Loucy (cell line): Measurements from ENCODE around the gene RXRA.
A peak's percentile ranks its signal among the peaks of the same experiment; 100 is the strongest.

Experiments
- H2AFZ ChIP-seq: fragments of 200-600 bp; sonication (generic); 2 replicates; pipeline ENCODE4 v1.6.0; 2016; ENCODE audit warnings: antibody characterized with exemption, mild to moderate bottlenecking, low read length, moderate library complexity
- H3F3A ChIP-seq: fragments of 200-600 bp; 2 replicates; pipeline ENCODE4 v1.6.0; 2016; ENCODE audit warnings: antibody characterized with exemption, low read depth, mild to moderate bottlenecking
- H3K27me3 ChIP-seq: fragments of 200-600 bp; sonication (generic); 2 replicates; pipeline ENCODE4 v1.6.1; 2014; ENCODE audit warnings: low read length, mild to moderate bottlenecking; ENCODE audit not compliant: insufficient read depth, poor library complexity, severe bottlenecking
- H3K36me3 ChIP-seq: fragments of 200-600 bp; sonication (generic); 2 replicates; pipeline ENCODE4 v1.6.1; 2016; ENCODE audit warnings: low read length; ENCODE audit not compliant: insufficient read depth
- H3K4me1 ChIP-seq: fragments of 200-600 bp; sonication (generic); 2 replicates; pipeline ENCODE4 v1.5.1; 2014; ENCODE audit warnings: low read length, mild to moderate bottlenecking; ENCODE audit not compliant: insufficient read depth, poor library complexity, severe bottlenecking
- H3K4me2 ChIP-seq: fragments of 200-600 bp; sonication (generic); 2 replicates; pipeline ENCODE4 v1.6.0; 2014; ENCODE audit warnings: antibody characterized with exemption, low read length, low read depth, mild to moderate bottlenecking; ENCODE audit not compliant: poor library complexity, severe bottlenecking
- H3K4me3 ChIP-seq: fragments of 200-600 bp; sonication (generic); 2 replicates; pipeline ENCODE4 v1.5.1; 2014; ENCODE audit warnings: low read length, mild to moderate bottlenecking, mixed read lengths; ENCODE audit not compliant: poor library complexity, severe bottlenecking
- H3K79me2 ChIP-seq: fragments of 200-600 bp; sonication (generic); 2 replicates; pipeline ENCODE4 v1.6.1; 2014; ENCODE audit warnings: low read length; ENCODE audit not compliant: insufficient read depth
- H3K9ac ChIP-seq: fragments of 200-600 bp; sonication (generic); 2 replicates; pipeline ENCODE4 v1.6.0; 2014; ENCODE audit warnings: mild to moderate bottlenecking, low read depth, low read length, moderate library complexity; ENCODE audit not compliant: poor library complexity, severe bottlenecking
- H3K9me2 ChIP-seq: fragments of 200-600 bp; sonication (generic); replicated peaks from 2 replicates; pipeline ENCODE4 v1.6.1; 2016; ENCODE audit warnings: low read depth, low read length, mixed read lengths
- H3K9me3 ChIP-seq: fragments of 200-600 bp; sonication (generic); 2 replicates; pipeline ENCODE4 v1.6.1; 2014; ENCODE audit warnings: mild to moderate bottlenecking, antibody characterized with exemption, low read length, low read depth; ENCODE audit not compliant: insufficient read depth
- H4K20me1 ChIP-seq: fragments of 200-600 bp; sonication (generic); 2 replicates; pipeline ENCODE4 v1.6.0; 2014; ENCODE audit warnings: antibody characterized with exemption, low read length, mild to moderate bottlenecking; ENCODE audit not compliant: insufficient read depth, poor library complexity, severe bottlenecking
- CTCF ChIP-seq: fragments of 200-600 bp; sonication (generic); conservative IDR thresholded peaks from 2 replicates; pipeline ENCODE4 v1.5.1; 2014; ENCODE audit warnings: mild to moderate bottlenecking, antibody characterized with exemption, low read length
- EZH2phosphoT487 ChIP-seq: fragments of 200-600 bp; IDR thresholded peaks from 2 replicates; pipeline ENCODE4 v1.6.1; 2018; ENCODE audit warnings: antibody characterized with exemption, mild to moderate bottlenecking, moderate library complexity, borderline replicate concordance

Gene RXRA

GRCh38 chr9:134381671-134382516 is 55.6 kb downstream of the RXRA start:
- H3K27me3 ChIP-seq, result no peaks in the 10 kb centered on the region
- H3K9me2 ChIP-seq, result no peaks in the 10 kb centered on the region
- H3K9ac ChIP-seq, result peak overlapping the region; percentile 84
- H4K20me1 ChIP-seq, result peaks cover 18% of the 10 kb centered on the region
- peak overlapping the region; percentile 96 for H3K4me2 ChIP-seq
- peaks cover 77% of the 10 kb centered on the region for H3K4me1 ChIP-seq
- no peaks in the 10 kb centered on the region for H3K9me3 ChIP-seq
- H3K36me3 ChIP-seq, result no peaks in the 10 kb centered on the region
- TF ChIP-seq EZH2phosphoT487, result no peak
- peak; percentile 91 for TF ChIP-seq CTCF
- H2AFZ ChIP-seq, result no peak overlapping the region
- H3K4me3 ChIP-seq, result peak overlapping the region; percentile 81
- H3K79me2 ChIP-seq, result peaks cover 92% of the 10 kb centered on the region
- no peaks in the 10 kb centered on the region for H3F3A ChIP-seq

GRCh38 chr9:134382733-134383132 is 56.5 kb downstream of the RXRA start:
- Histone ChIP-seq H3K9ac (peak overlapping the region; percentile 84), H3K4me2 (peak overlapping the region; percentile 96), H3F3A (no peaks in the 10 kb centered on the region), H4K20me1 (peaks cover 22% of the 10 kb centered on the region), H2AFZ (no peak overlapping the region), H3K36me3 (no peaks in the 10 kb centered on the region), H3K27me3 (no peaks in the 10 kb centered on the region), H3K4me1 (peaks cover 83% of the 10 kb centered on the region), H3K79me2 (peaks cover 93% of the 10 kb centered on the region), H3K9me2 (no peaks in the 10 kb centered on the region), H3K4me3 (peak overlapping the region; percentile 81), H3K9me3 (no peaks in the 10 kb centered on the region)
- TF ChIP-seq EZH2phosphoT487 (no peak), CTCF (no peak)

GRCh38 chr9:134383148-134383547 is 56.9 kb downstream of the RXRA start:
- Histone ChIP-seq H3K36me3 (no peaks in the 10 kb centered on the region), H4K20me1 (peaks cover 24% of the 10 kb centered on the region), H3K9ac (peak overlapping the region; percentile 84), H3K9me2 (no peaks in the 10 kb centered on the region), H3K79me2 (peaks cover 93% of the 10 kb centered on the region), H3F3A (no peaks in the 10 kb centered on the region), H3K9me3 (no peaks in the 10 kb centered on the region), H3K4me3 (peak overlapping the region; percentile 81), H2AFZ (no peak overlapping the region), H3K4me1 (peaks cover 83% of the 10 kb centered on the region), H3K4me2 (peak overlapping the region; percentile 96), H3K27me3 (no peaks in the 10 kb centered on the region)
- TF ChIP-seq EZH2phosphoT487 (no peak), CTCF (no peak)
